T-cell (primary cell): ENCODE data around the gene DNAJC25. TPM values are rescaled to one million over a fixed set of nuclear protein-coding genes. Genes with fewer than 3 reads are reported as not detected.
A peak's percentile ranks its signal among the peaks of the same experiment; 100 is the strongest.
"Not testable (repeated sequence)": the region's sequence is repeated elsewhere in the genome, so short reads cannot be mapped to it uniquely, and the experiment has no call there.

Source experiments
- ATAC-seq, 4 experiments: fragments of 200-7000 bp in 3 of 4; fragments of 150-1000 bp in 1 of 4; cut with Tn5 transposase; replicated peaks in 1 of 4; 1 replicate in 3 of 4; 2 replicates in 1 of 4; pipeline ENCODE4 v1.10.0; 2021; ENCODE audit warnings: moderate library complexity in 3 of 4, mild to moderate bottlenecking in 2 of 4, moderate number of reproducible peaks in 1 of 4
- CTCF ChIA-PET, 2 donors: fragments of 300-600 bp; sonication (Branson Sonifier 250); formaldehyde crosslinking; loops; one replicate each; lab custom pipeline; 2022; ENCODE audit warnings: antibody characterized with exemption in 2 of 2; lab: Charles Lee
- POLR2A ChIA-PET, 2 donors: fragments of 300-600 bp; sonication (Branson Sonifier 250); formaldehyde crosslinking; loops; one replicate each; lab custom pipeline; 2022; ENCODE audit warnings: antibody characterized with exemption in 2 of 2; lab: Charles Lee
- DNase-seq, 35 experiments: peaks; one replicate each; pipeline versions ENCODE4 v3.0.0 to v3.0.0-alpha.2; 2013 to 2023
- H3K27ac ChIP-seq: one replicate; pipeline ENCODE4 v1.5.1; 2013; ENCODE audit warnings: low read length
- H3K27me3 ChIP-seq, 2 experiments: replicated peaks in 1 of 2; 1 replicate in 1 of 2; 2 replicates in 1 of 2; pipeline versions ENCODE4 v1.6.1 to v1.7.0; 2013; ENCODE audit warnings: low read length in 1 of 2, mixed read lengths in 1 of 2; ENCODE audit not compliant: control insufficient read depth in 2 of 2, insufficient read depth in 2 of 2; ENCODE audit errors: extremely low read depth in 1 of 2
- H3K36me3 ChIP-seq, 2 donors: 1 replicate in 1 of 2; 2 replicates in 1 of 2; pipeline versions ENCODE4 v1.6.1 to v1.7.0; 2013; ENCODE audit warnings: low read length in 1 of 2; ENCODE audit not compliant: control insufficient read depth in 2 of 2, insufficient read depth in 1 of 2; ENCODE audit errors: extremely low read depth in 1 of 2
- H3K4me1 ChIP-seq, 2 experiments: 1 replicate in 1 of 2; 2 replicates in 1 of 2; pipeline versions ENCODE4 v1.6.1 to v1.7.0; 2013; ENCODE audit warnings: low read length in 2 of 2, mixed read lengths in 1 of 2; ENCODE audit not compliant: insufficient read depth in 2 of 2, control insufficient read depth in 1 of 2; ENCODE audit errors: extremely low read depth in 1 of 2
- H3K4me3 ChIP-seq, 2 donors: 1 replicate in 1 of 2; 2 replicates in 1 of 2; pipeline versions ENCODE4 v1.5.1 to v1.7.0; 2013; ENCODE audit warnings: mild to moderate bottlenecking in 2 of 2, low read length in 1 of 2, moderate library complexity in 1 of 2; ENCODE audit not compliant: control insufficient read depth in 1 of 2; ENCODE audit errors: extremely low read depth in 1 of 2
- H3K9me3 ChIP-seq: 2 replicates; pipeline ENCODE4 v1.7.0; 2013
- H3K27ac Mint-ChIP-seq, 2 donors: one replicate each; pipeline ENCODE4 v1.8.0; 2020 to 2021; ENCODE audit warnings: mild to moderate bottlenecking in 2 of 2, mixed read lengths in 2 of 2
- H3K27me3 Mint-ChIP-seq, 2 donors: one replicate each; pipeline ENCODE4 v1.8.0; 2021 to 2022; ENCODE audit warnings: mixed read lengths in 2 of 2
- H3K36me3 Mint-ChIP-seq: one replicate; pipeline ENCODE4 v1.8.0; 2021; ENCODE audit warnings: mixed read lengths
- H3K4me1 Mint-ChIP-seq, 3 donors: one replicate each; pipeline ENCODE4 v1.8.0; 2020 to 2022; ENCODE audit warnings: mixed read lengths in 3 of 3, mild to moderate bottlenecking in 1 of 3
- H3K4me3 Mint-ChIP-seq, 3 donors: one replicate each; pipeline ENCODE4 v1.8.0; 2020 to 2022; ENCODE audit warnings: mild to moderate bottlenecking in 3 of 3, mixed read lengths in 3 of 3, moderate library complexity in 3 of 3
- H3K9me3 Mint-ChIP-seq, 3 donors: one replicate each; pipeline ENCODE4 v1.8.0; 2020 to 2022; ENCODE audit warnings: mixed read lengths in 3 of 3
- WGBS: methylation state at CpG from one replicate; pipeline ENCODE4 v1.1.5; 2013; ENCODE audit warnings: missing lambda C conversion rate; ENCODE audit not compliant: insufficient coverage; 5-methylcytosine and 5-hydroxymethylcytosine counted together
- total RNA-seq, 35 experiments: library from RNA in 6 of 35; stranded (reverse) in 6 of 35; fragments of 120-200 nt in 1 of 35; gene quantifications; one replicate each; pipeline versions ENCODE4 v1.2.1 to v1.2.4 and lab custom pipeline; 2013 to 2026

Gene DNAJC25
- total RNA-seq, 5 donors from 2014 or later (not counting 1 experiment from before 2014, with no cell fraction given): 2.8 to 5.1 (median 3.6) TPM

GRCh38 chr9:111617349-111617748 is 13.8 kb upstream of the DNAJC25 start:
- H3K27me3 ChIP-seq, H3K4me3 Mint-ChIP-seq, CTCF ChIA-PET, H3K4me3 ChIP-seq, POLR2A ChIA-PET, ATAC-seq, H3K9me3 Mint-ChIP-seq, DNase-seq, H3K27ac ChIP-seq, H3K27ac Mint-ChIP-seq, H3K9me3 ChIP-seq, H3K4me1 ChIP-seq, H3K36me3 ChIP-seq, H3K36me3 Mint-ChIP-seq, H3K4me1 Mint-ChIP-seq: not testable (repeated sequence)
- 91% methylated on average over 4 of the region's 29 CpGs for WGBS
- peaks cover 23 to 24% of the 10 kb centered on the region in 2 donors for H3K27me3 Mint-ChIP-seq

- H3K4me3 ChIP-seq: no peak overlapping the region
- Mint-ChIP-seq H3K27me3 (peaks cover 12% of the 10 kb centered on the region in 2 donors), H3K27ac (no peak overlapping the region), H3K4me3 (no peak overlapping the region), H3K4me1 (no peaks in the 10 kb centered on the region), H3K36me3 (no peaks in the 10 kb centered on the region), H3K9me3 (no peaks in the 10 kb centered on the region)
- POLR2A ChIA-PET: interaction anchor here in 1 of 2 donors (1.1 kb wide), 1 partner anchor 9 kb away, joined by 3 read pairs; the partner anchor contains the start of gene DNAJC25
- no peaks in the 10 kb centered on the region for H3K9me3 ChIP-seq
- no CpG with 5 or more reads among the region's 2 CpGs for WGBS
- ATAC-seq (peak in 3 of 4 experiments; percentile 69 to 77 (median 72)), DNase-seq (peak in 11 of 35 experiments; percentile 10 to 62 (median 23))
- CTCF ChIA-PET: interaction anchor here (0.6 to 1.2 kb wide), 7 partner anchors 17 to 758 kb away, joined by 3 to 6 read pairs (median 5); no protein-coding TSS in a partner anchor
- no peaks in the 10 kb centered on the region for H3K4me1 ChIP-seq
- peaks cover 0 to 5% of the 10 kb centered on the region in 2 experiments for H3K27me3 ChIP-seq
- H3K36me3 ChIP-seq: no peaks in the 10 kb centered on the region
- no peak overlapping the region for H3K27ac ChIP-seq
Measured at GRCh38 chr9:111621895-111622480, 9.1 kb upstream of the DNAJC25 start.

- WGBS: 83% methylated on average over 1 of the region's 3 CpGs
- Histone ChIP-seq H3K27me3 (peaks cover 0 to 5% of the 10 kb centered on the region in 2 experiments), H3K36me3 (no peaks in the 10 kb centered on the region), H3K4me3 (no peak overlapping the region), H3K9me3 (no peaks in the 10 kb centered on the region), H3K27ac (no peak overlapping the region), H3K4me1 (no peaks in the 10 kb centered on the region)
- ChIA-PET CTCF (no interaction called here), POLR2A (no interaction called here)
- no peaks in the 10 kb centered on the region for H3K36me3 Mint-ChIP-seq
- DNase-seq (no peak), ATAC-seq (no peak)
- H3K27me3 Mint-ChIP-seq: peaks cover 12% of the 10 kb centered on the region in 2 donors
- H3K4me3 Mint-ChIP-seq: no peak overlapping the region
- no peak overlapping the region for H3K27ac Mint-ChIP-seq
- no peaks in the 10 kb centered on the region for H3K4me1 Mint-ChIP-seq
- H3K9me3 Mint-ChIP-seq: no peaks in the 10 kb centered on the region
Measured at GRCh38 chr9:111622626-111623025, 8.5 kb upstream of the DNAJC25 start.

- no peak overlapping the region for H3K27ac ChIP-seq
- ATAC-seq: no peak
- Mint-ChIP-seq H3K4me1 (peaks cover 12 to 15% (median 15%) of the 10 kb centered on the region in 3 donors), H3K9me3 (no peaks in the 10 kb centered on the region), H3K27me3 (peaks cover 4 to 6% of the 10 kb centered on the region in 2 donors), H3K36me3 (no peaks in the 10 kb centered on the region), H3K27ac (no peak overlapping the region), H3K4me3 (no peak overlapping the region)
- DNase-seq: no peak
- peaks cover 14 to 15% of the 10 kb centered on the region in 2 experiments for H3K4me1 ChIP-seq
- POLR2A ChIA-PET: interaction anchor here in 1 of 2 donors (0.7 kb wide), 1 partner anchor 1592 kb away, joined by 3 read pairs; no protein-coding TSS in a partner anchor
- H3K9me3 ChIP-seq: no peaks in the 10 kb centered on the region
- peaks cover 0 to 1% of the 10 kb centered on the region in 2 experiments for H3K27me3 ChIP-seq
- WGBS: no CpG with 5 or more reads among the region's 7 CpGs
- no peaks in the 10 kb centered on the region for H3K36me3 ChIP-seq
- H3K4me3 ChIP-seq: no peak overlapping the region
- CTCF ChIA-PET: no interaction called here
Measured at GRCh38 chr9:111627260-111627963, 3.7 kb upstream of the DNAJC25 start.

- H3K4me3 ChIP-seq: no peak overlapping the region
- ChIA-PET CTCF (no interaction called here), POLR2A (interaction anchor here in 1 of 2 donors (0.7 kb wide), 1 partner anchor 1591 kb away, joined by 3 read pairs; no protein-coding TSS in a partner anchor)
- no peaks in the 10 kb centered on the region for H3K9me3 Mint-ChIP-seq
- H3K4me1 Mint-ChIP-seq: peaks cover 22 to 25% (median 25%) of the 10 kb centered on the region in 3 donors
- ATAC-seq: no peak
- H3K4me3 Mint-ChIP-seq: no peak overlapping the region
- no peaks in the 10 kb centered on the region for H3K9me3 ChIP-seq
- H3K36me3 Mint-ChIP-seq: peaks cover 2% of the 10 kb centered on the region
- H3K27me3 ChIP-seq: no peaks in the 10 kb centered on the region
- no peak for DNase-seq
- H3K27me3 Mint-ChIP-seq: no peaks in the 10 kb centered on the region
- H3K4me1 ChIP-seq: peaks cover 16 to 19% of the 10 kb centered on the region in 2 experiments
- 92% methylated on average over 4 of the region's 7 CpGs for WGBS
- H3K27ac Mint-ChIP-seq: no peak overlapping the region
- H3K27ac ChIP-seq: no peak overlapping the region
- H3K36me3 ChIP-seq: no peaks in the 10 kb centered on the region
Measured at GRCh38 chr9:111628411-111628810, 2.7 kb upstream of the DNAJC25 start.

- Mint-ChIP-seq H3K4me1 (peaks cover 40 to 44% (median 44%) of the 10 kb centered on the region in 3 donors), H3K27me3 (no peaks in the 10 kb centered on the region), H3K9me3 (no peaks in the 10 kb centered on the region), H3K4me3 (peak overlapping the region; percentile 80 to 96 (median 94)), H3K27ac (peak overlapping the region; percentile 88 to 91), H3K36me3 (peaks cover 5% of the 10 kb centered on the region)
- Histone ChIP-seq H3K9me3 (no peaks in the 10 kb centered on the region), H3K27me3 (no peaks in the 10 kb centered on the region), H3K4me3 (peak overlapping the region; percentile 60 to 93), H3K27ac (peak overlapping the region; percentile 18), H3K4me1 (peaks cover 16 to 19% of the 10 kb centered on the region in 2 experiments), H3K36me3 (no peaks in the 10 kb centered on the region)
- peak; percentile 46 to 53 (median 50) for ATAC-seq
- ChIA-PET POLR2A (interaction anchor here in 1 of 2 donors (0.5 to 0.6 kb wide), 2 partner anchors 147 to 1115 kb away, joined by 3 to 5 read pairs; partner anchors contain the start of gene ECPAS), CTCF (interaction anchor here in 1 of 2 donors (1.0 to 1.1 kb wide), 2 partner anchors 36 to 445 kb away, joined by 4 read pairs; no protein-coding TSS in a partner anchor)
- peak in 1 of 35 experiments; percentile 3 for DNase-seq
- WGBS: 6% methylated on average over 9 of the region's 17 CpGs
Measured at GRCh38 chr9:111630182-111630963, 761 bp upstream of the DNAJC25 start.
